Left renal pelvis (tissue), 4 donors: ENCODE results near the gene ITPR1. TPM values are rescaled to one million over a fixed set of nuclear protein-coding genes. Genes with fewer than 3 reads are reported as not detected.
A peak's percentile ranks its signal among the peaks of the same experiment; 100 is the strongest.

Experiments used
- DNase-seq, 4 donors: peaks; one replicate each; pipeline ENCODE4 v3.0.0-alpha.2; 2013; ENCODE audit warnings: low read depth in 4 of 4, low spot score in 3 of 4
- polyA plus RNA-seq, 4 donors: library from polyadenylated mRNA; unstranded; fragments of 120-200 nt; gene quantifications; one replicate each; pipeline ENCODE4 v1.2.1, GENCODE V29; 2013; ENCODE audit not compliant: insufficient read length in 4 of 4

ITPR1 gene
- polyA plus RNA-seq, 4 donors: 39.5 to 60.0 (median 57.1) TPM

DNA sequence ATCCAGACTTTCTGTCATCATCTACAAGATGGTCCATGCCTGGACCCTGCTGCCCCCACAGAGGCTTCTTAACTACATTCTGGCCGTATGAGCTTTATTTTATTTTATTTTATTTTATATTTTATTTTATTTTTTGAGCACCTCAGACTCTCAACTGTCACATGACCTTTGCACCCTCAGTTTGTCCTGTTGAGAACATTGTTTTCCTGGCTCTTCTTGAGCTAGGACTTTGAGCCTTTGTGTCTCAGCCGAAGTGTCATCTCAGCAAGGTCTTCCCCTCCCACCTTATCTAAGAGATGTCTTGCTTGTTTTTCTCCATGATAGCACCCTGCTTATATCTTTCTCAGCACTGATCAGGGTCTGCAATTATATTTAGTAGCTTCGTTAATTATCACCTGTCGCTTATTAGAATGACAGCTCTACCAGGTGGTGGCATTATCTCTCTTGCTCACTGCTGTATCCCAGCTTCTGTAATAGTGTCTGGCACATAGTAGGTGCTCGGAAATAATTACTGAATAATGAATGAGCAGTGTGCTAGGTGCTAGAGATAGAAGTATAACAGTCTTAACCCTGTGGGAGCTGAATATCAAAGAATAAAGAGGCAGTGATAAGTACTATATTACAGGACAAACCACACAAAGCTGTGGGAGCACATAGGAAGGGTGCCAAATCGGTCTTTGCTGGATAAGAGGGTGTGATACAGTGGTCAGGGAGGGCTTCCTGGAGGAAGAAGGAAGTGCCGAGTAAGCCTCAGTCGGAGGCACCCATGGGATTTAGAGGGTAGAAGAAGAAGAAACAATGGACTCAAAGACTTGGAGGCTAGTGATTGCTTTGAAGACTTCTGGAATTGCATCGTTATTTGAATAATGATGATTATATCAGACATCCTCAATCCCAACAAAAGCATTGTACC is 136.2 kb downstream of the ITPR1 start:
- no peak for DNase-seq

- DNase-seq: peak; percentile 36 to 52 (median 46)
Observed at GRCh38 chr3:4633078-4634004, 140.2 kb downstream of the ITPR1 start.

GRCh38 chr3:4634894-4635293 is 141.7 kb downstream of the ITPR1 start:
- no peak for DNase-seq

GRCh38 chr3:4637265-4637664 is 144.1 kb downstream of the ITPR1 start:
- no peak for DNase-seq

GRCh38 chr3:4641863-4642563 is 148.9 kb downstream of the ITPR1 start:
- no peak for DNase-seq

GRCh38 chr3:4642611-4643010 is 149.5 kb downstream of the ITPR1 start:
- DNase-seq: no peak

DNA sequence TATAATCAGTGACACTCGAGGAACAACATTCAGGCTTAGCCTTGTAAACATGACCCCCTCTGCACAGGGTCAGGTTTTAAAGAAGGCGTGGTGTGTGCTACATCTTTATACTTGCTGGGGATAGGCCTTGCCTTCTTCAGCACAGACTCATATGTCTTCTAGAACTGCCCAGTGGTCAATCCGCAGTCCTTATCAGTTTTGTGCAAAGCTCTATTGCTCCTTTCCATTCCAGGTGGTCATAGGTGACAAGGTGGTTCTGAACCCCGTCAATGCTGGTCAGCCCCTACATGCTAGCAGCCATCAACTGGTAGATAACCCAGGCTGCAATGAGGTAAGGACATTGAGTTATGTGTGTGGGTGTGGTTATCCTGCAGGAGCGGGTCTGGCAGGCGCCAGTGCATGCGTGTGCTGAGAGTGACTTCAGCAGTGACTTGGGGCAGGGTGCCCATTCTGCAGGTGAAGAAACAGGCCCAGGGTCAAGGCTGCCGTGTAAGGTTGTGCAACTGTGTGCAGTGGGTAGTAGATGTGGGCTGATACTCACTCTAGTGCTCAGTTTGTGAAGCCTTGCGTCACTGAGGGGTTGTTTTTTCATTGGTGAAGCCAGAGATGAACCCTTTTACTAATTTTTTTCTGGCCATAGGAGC is 150.9 kb downstream of the ITPR1 start:
- DNase-seq: no peak

GRCh38 chr3:4644951-4645350 is 151.8 kb downstream of the ITPR1 start:
- DNase-seq: no peak

DNA sequence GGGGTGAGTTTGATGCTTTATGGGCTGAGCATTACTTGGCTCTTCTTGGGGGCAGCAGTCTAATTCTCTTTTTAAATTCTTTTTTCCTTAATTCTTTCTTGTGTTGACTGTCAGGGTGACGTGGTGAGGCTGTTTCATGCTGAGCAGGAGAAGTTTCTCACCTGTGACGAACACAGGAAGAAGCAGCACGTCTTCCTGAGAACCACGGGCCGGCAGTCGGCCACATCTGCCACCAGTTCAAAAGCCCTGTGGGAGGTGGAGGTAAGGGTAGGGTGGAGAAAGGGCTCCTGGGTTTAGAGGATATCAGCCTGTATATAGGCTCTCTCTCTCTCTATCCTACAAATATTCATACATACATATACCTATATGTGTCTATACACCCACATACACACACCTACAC is 152.3 kb downstream of the ITPR1 start:
- DNase-seq: no peak

GRCh38 chr3:4647411-4647810 is 154.3 kb downstream of the ITPR1 start:
- DNase-seq: no peak

- DNase-seq: no peak
Observed at GRCh38 chr3:4655145-4656045, 162.2 kb downstream of the ITPR1 start.

DNA sequence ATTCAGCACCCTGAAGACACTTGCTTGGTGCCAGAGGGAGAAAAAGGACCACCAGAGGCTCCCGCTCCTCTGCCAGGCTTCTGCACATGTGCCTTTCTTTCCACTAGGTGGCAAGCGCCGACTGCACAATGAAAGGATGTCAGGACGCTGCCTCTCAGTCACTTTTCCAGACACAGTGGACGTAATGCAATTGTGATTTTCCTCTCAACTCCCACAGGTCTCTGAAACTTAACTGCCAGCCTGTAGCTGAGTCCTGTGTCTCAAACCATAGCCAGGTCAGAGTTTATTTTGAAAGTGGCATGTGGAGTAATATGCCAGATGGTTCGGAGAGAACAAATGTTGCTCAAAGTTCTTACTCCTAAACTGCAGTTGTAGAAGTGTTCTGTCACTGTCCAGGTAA is 162.9 kb downstream of the ITPR1 start:
- DNase-seq: peak in 3 of 4 donors; percentile 46 to 72 (median 52)

DNA sequence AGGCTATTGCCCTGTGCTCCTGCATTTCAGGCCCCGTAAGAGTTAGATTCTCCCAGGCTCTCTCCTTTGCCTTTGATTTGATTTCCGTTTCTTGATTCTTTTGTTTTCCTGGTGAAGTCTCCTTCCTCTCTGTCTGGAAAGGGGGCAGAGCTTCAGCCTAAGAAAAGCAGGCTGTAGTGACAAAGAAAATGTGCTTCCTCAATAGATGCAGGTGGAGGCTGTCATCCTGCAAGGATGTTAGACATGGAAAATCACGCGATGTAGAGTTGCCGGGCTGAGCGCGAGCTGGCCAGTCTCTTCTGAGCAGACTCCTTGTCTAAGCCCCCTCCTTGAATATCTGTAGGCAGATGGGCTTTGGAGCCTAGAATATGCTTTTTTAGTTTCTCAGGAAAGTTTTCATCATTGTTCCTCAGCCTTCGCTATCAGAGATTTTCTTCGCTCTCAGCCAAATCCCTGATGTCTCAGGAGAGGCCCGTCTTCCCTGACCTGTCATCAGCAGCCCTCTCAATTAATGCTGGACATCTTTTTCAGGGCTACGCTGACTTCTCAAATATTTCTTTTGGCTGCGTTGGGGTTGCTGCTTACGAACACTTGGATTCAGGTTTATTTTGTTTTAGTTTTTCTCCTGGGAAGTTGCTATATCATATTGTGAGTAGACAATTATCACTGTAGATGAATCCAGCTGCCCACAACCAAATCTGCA is 163.6 kb downstream of the ITPR1 start:
- no peak for DNase-seq

- no peak for DNase-seq
Observed at GRCh38 chr3:4660936-4661335, 167.8 kb downstream of the ITPR1 start.

- no peak for DNase-seq
Observed at GRCh38 chr3:4664412-4664811, 171.3 kb downstream of the ITPR1 start.

DNA sequence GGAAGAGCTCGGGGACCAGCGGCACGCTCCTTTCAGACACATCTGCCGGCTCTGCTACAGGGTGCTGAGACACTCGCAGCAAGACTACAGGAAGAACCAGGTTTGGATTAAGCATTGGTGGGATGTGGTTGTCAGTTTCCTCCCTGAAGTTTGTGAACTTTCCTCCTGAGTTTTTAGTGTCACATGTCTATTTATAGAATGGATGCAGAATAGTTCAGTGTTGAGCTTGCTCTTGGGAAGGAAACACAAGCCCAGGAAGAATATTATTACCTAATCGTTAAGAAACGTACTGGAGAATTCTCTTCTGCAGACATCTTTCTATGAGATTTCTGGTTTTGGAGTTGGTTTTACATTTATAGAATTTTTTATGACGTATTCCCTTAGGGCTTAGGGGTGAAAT is 172.0 kb downstream of the ITPR1 start:
- no peak for DNase-seq

- DNase-seq: no peak
Observed at GRCh38 chr3:4666071-4666470, 172.9 kb downstream of the ITPR1 start.

DNA sequence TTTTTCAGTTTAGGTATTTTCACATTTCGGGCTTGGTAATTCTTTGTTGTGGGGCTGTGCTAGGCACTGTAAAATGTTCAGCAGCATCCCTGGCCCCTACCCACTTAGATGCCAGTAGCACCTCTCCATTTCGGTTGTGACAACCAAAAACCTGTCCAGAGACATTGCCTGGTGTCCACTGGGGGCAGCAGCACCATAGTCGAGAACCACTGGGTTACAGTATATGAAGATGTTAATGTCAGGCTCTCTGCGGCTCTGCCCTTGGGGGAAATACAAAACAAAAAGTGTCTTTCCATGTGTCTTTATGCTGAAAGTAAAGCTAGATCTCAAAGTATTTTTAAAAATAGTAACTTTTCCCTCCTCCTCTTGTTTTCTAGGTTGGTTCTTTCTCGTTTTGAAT is 177.2 kb downstream of the ITPR1 start:
- DNase-seq: no peak
